Stimulated activated CD4-positive, alpha-beta T cell treated with anti-CD3 and anti-CD28 coated beads, Interleukin-12 subunit alpha, Interleukin-12 subunit beta, amount 100 ng/mL, for 4 hours (primary cell): ENCODE measurements around the gene UVRAG.

Experiments
- DNase-seq: peaks from one replicate; pipeline ENCODE4 v3.0.0-alpha.2; 2020

Gene UVRAG

DNA sequence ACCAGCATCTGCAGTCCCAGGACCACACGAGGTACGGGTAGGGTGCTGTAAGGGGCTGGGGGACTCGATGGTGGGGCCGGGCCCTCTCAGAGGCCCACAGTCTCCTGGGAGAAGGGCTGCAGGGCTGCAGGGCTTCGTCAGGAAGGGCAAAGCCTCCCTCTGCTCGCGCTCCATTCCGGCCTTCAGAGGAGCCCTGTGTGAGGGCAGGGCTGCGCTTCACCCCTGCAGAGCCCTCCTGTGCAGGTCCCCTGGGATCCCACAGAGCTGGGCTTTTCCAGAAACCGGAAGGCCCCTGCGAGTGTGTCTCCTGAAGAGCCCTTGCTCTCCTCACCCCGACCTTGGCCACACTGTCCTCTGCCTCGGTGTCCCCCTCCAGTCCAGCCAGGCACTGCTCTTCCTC is 364.1 kb downstream of the UVRAG start:
- DNase-seq: no peak

DNA sequence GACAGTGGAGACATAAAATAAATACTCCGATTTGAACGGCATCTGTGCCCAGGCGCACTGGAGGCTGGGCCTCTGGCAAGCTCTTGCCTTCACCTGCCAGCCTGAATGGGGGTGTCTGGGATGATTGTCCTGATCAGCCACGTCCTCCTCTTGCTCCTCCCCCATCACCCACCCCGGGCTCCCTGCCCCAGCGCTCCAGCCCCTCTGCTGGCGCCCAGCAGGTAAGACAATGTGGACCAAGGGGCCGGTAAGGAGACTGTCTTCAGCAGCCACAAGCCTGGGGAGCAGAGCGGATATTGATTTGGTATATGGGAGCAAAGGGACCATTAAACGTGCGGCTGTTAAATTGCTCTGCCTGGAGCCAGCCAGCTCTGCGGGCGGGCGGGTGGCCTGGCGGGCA is 366.4 kb downstream of the UVRAG start:
- DNase-seq: no peak

DNA sequence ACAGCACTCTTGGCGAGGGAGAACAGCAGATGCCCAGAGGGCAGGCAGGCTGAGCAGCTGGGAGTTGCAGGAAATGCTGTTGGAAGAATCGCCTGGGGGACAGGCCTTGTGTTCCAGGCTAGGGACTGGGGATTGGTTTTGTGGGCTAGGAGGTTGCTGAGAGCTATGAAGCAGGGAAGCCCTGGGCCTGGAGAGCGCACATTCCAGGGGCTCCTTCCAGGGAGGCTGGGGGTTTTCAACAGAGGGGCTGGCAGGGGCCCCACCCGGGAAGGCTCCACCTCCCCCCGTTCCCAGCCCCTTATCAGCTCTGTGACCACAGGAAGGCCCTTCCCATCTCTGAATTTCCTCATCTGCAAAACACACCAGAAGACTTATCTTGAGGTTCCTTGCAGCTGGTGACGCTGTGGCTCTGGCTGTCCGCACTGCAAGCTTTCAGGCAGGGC is 369.6 kb downstream of the UVRAG start:
- DNase-seq: no peak

DNA sequence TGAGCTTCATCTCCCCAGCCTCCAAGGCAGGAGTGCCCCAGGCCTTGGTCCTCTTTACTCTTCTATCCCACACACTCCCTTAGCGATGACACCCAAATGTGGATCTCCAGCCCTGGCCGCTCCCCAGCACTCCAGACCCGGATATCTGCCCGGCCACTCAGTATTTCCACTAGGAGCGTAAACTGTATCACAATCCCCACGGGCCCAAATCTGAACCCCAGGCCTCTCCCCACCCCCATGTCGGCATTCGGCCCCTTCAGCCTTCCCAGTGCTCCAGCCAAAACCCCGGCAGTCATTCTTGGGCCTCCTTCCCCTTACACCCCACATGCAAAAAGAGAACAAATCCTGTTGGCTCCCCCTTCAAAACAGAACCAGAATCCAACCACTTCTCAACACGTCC is 370.5 kb downstream of the UVRAG start:
- DNase-seq: no peak

DNA sequence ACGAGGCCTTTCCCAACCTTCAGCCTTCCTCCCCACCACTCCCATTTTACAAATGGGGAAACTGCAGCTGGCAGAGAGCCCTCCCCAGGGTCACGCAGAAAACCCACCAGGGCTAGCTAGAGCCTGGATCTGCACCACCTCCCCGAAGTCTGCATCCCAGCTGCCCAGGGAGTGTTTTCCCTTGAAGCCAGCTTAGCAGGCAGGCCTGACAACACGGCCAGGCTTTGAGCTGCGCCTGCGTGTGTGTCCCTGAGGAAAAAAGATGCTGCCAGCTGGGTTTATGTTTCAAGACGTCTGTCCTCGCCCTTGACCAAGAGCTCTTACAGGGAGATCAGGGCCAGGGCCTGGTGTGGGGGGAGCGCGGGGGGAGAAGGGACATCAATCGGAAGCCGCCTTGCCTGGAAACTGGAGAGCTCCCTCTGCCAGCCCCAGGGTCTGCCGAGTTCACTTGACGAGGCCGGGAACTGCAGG is 371.0 kb downstream of the UVRAG start:
- no peak for DNase-seq

DNA sequence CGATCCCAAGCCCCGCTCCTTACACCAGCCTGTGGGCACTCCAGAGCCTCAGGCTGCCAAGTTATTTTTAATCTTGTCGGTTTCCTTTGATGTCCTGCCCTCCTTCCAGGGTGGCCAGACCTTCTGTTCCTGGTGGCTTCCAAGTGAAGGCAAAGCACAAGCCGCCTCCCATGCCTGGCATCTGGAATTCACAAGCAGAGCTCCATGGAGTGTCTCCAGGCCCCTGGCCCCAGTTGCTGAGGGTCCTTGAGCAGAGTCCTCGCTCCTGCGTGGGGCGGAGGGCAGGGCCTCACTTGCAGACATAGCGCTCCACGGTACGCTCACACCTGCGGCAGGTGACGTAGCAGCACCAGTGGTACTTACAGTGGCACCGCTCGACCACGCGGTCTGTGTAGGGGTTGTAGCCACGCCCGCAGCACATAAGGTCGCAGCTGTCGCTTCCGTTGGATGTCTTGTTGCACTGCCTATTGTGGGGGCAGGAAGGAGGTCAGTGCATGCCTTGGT is 371.8 kb downstream of the UVRAG start:
- DNase-seq: no peak

DNA sequence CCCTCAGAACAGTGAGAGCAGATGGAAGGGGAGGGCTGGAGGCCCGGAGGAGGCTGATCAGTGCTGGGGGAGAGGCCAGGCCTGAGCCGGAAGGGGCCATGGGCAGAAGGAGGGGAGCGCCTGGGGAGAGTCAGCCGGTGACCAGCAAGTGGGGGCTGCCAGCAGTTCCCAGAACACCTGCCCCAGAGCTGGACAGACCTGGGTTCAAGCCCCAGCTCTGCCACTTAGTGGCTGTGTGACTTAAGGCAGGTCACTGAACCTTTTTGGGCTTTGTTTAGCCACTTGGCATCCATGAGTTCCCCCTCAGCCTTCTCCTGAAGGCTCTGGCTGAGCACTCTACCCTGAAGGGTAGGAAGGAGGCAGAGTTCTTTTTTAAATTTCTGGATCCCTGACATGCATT is 373.9 kb downstream of the UVRAG start:
- DNase-seq: no peak

DNA sequence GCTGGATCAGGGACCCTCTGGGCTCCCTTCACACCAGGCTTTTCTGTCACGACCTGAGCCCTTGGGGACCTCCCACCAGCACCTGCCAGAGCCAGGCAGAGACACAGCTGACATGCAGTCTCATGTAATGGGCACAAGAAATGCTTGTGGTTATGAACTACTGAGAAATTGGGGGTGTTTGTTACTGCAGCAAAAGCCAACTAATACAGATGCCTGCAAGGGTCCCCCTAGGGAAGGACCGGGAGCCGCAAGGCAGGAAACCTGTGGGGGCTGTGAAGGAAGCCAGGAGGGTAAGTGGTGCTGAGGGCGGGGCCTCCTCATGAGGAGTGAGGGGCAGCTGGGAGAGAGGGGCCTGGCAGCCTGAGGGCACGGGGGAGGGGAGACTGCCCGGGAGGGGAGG is 374.7 kb downstream of the UVRAG start:
- DNase-seq: no peak

DNA sequence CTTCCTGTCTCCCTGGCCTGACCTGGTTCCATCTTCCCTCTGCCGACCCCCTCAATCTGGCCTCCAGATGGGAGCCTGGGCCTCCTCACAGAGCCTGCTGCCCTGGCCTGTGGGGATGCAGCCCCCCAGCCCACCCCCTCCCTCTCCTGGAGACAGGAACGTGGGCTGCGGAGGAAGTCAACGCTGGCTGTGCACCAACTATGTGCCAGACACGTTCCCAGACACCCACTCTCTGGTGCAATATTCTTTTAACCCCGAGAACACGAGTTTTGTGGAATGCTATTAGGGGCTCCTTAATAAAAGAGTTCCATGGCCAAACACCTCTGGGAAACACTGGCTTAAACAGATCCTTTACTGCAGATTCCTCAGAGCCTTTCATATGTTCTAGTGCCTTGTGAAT is 375.4 kb downstream of the UVRAG start:
- no peak for DNase-seq
